IgD-negative memory B cell (primary cell): ENCODE data around the gene GPR26. TPM values are rescaled to one million over a fixed set of nuclear protein-coding genes. Genes with fewer than 3 reads are reported as not detected.
A peak's percentile ranks its signal among the peaks of the same experiment; 100 is the strongest.

Experiments
- H3K27ac Mint-ChIP-seq, 3 donors: one replicate each; pipeline ENCODE4 v1.8.0; 2020 to 2022; ENCODE audit warnings: mild to moderate bottlenecking in 3 of 3, mixed read lengths in 3 of 3, moderate library complexity in 1 of 3
- H3K27me3 Mint-ChIP-seq: one replicate; pipeline ENCODE4 v1.8.0; 2021; ENCODE audit warnings: mixed read lengths
- H3K36me3 Mint-ChIP-seq: one replicate; pipeline ENCODE4 v1.8.0; 2020; ENCODE audit warnings: mild to moderate bottlenecking, mixed read lengths
- H3K4me1 Mint-ChIP-seq, 3 donors: one replicate each; pipeline ENCODE4 v1.8.0; 2020 to 2022; ENCODE audit warnings: mixed read lengths in 3 of 3, mild to moderate bottlenecking in 1 of 3
- H3K4me3 Mint-ChIP-seq, 4 donors: one replicate each; pipeline ENCODE4 v1.8.0; 2020 to 2022; ENCODE audit warnings: mild to moderate bottlenecking in 4 of 4, mixed read lengths in 4 of 4, moderate library complexity in 3 of 4
- H3K9me3 Mint-ChIP-seq, 3 donors: one replicate each; pipeline ENCODE4 v1.8.0; 2020 to 2021; ENCODE audit warnings: mixed read lengths in 3 of 3, mild to moderate bottlenecking in 1 of 3
- polyA plus RNA-seq: library from polyadenylated mRNA; unstranded; fragments of 300-500 nt; fragmentation: Illumina TruSeq; gene quantifications from one replicate; pipeline ENCODE4 v1.2.3, GENCODE V29; 2021

GPR26 gene
- polyA plus RNA-seq, result not detected

- Mint-ChIP-seq H3K27ac (peak within 1 kb of the TSS in 1 of 3 donors; percentile 93), H3K27me3 (peaks cover 19% of the 10 kb centered on the region), H3K36me3 (no peaks in the 10 kb centered on the region), H3K4me3 (no peak within 1 kb of the TSS), H3K9me3 (peaks cover 1 to 6% (median 2%) of the 10 kb centered on the region in 3 donors), H3K4me1 (peaks cover 0 to 2% (median 0%) of the 10 kb centered on the region in 3 donors)
These were observed at the start of gene GPR26 for GRCh38 chr10:123666318-123667236. Gene GPR26, plus strand, starts transcription at chr10:123666355. Its CDS starts 53 bp downstream, at chr10:123666408.

- peaks cover 4% of the 10 kb centered on the region for H3K27me3 Mint-ChIP-seq
These were observed 47.9 kb upstream of the GPR26 start for GRCh38 chr10:123618224-123618623.

GRCh38 chr10:123619067-123619855 is 46.9 kb upstream of the GPR26 start:
- Mint-ChIP-seq H3K27ac (peak overlapping the region in 1 of 3 donors; percentile 59), H3K36me3 (no peaks in the 10 kb centered on the region), H3K4me1 (no peaks in the 10 kb centered on the region), H3K27me3 (peaks cover 3% of the 10 kb centered on the region), H3K9me3 (peaks cover 1 to 7% (median 2%) of the 10 kb centered on the region in 3 donors), H3K4me3 (no peak overlapping the region)

More at GRCh38 chr10:123618224-123618623, 47.9 kb upstream of the GPR26 start:
- no peaks in the 10 kb centered on the region for H3K4me1 Mint-ChIP-seq
- no peak overlapping the region for H3K27ac Mint-ChIP-seq
- H3K9me3 Mint-ChIP-seq, result peaks cover 1 to 7% (median 2%) of the 10 kb centered on the region in 3 donors
- no peaks in the 10 kb centered on the region for H3K36me3 Mint-ChIP-seq
- H3K4me3 Mint-ChIP-seq, result no peak overlapping the region

- Mint-ChIP-seq H3K27me3 (peaks cover 3% of the 10 kb centered on the region), H3K9me3 (peaks cover 1 to 7% (median 2%) of the 10 kb centered on the region in 3 donors), H3K4me1 (no peaks in the 10 kb centered on the region), H3K4me3 (no peak overlapping the region), H3K27ac (no peak overlapping the region), H3K36me3 (no peaks in the 10 kb centered on the region)
These were observed 45.5 kb upstream of the GPR26 start for GRCh38 chr10:123620621-123621020.

- Mint-ChIP-seq H3K27ac (no peak overlapping the region), H3K4me1 (no peaks in the 10 kb centered on the region), H3K9me3 (peaks cover 1 to 7% (median 2%) of the 10 kb centered on the region in 3 donors), H3K4me3 (no peak overlapping the region), H3K27me3 (peaks cover 3% of the 10 kb centered on the region), H3K36me3 (no peaks in the 10 kb centered on the region)
These were observed 44.7 kb upstream of the GPR26 start for GRCh38 chr10:123621492-123621891.

GRCh38 chr10:123621916-123622315 is 44.2 kb upstream of the GPR26 start:
- peaks cover 3% of the 10 kb centered on the region for H3K27me3 Mint-ChIP-seq
- H3K4me1 Mint-ChIP-seq, result no peaks in the 10 kb centered on the region
- no peak overlapping the region for H3K4me3 Mint-ChIP-seq
- peaks cover under 1 to 7% (median 1%) of the 10 kb centered on the region in 3 donors for H3K9me3 Mint-ChIP-seq
- H3K36me3 Mint-ChIP-seq, result no peaks in the 10 kb centered on the region
- no peak overlapping the region for H3K27ac Mint-ChIP-seq

GRCh38 chr10:123622381-123622780 is 43.8 kb upstream of the GPR26 start:
- H3K36me3 Mint-ChIP-seq, result no peaks in the 10 kb centered on the region
- H3K27me3 Mint-ChIP-seq, result peaks cover 3% of the 10 kb centered on the region

GRCh38 chr10:123624086-123624485 is 42.1 kb upstream of the GPR26 start:
- Mint-ChIP-seq H3K27ac (no peak overlapping the region), H3K36me3 (no peaks in the 10 kb centered on the region), H3K4me3 (no peak overlapping the region)

More at GRCh38 chr10:123622381-123622780, 43.8 kb upstream of the GPR26 start:
- Mint-ChIP-seq H3K9me3 (peaks cover 0 to 7% (median 1%) of the 10 kb centered on the region in 3 donors), H3K4me3 (no peak overlapping the region), H3K27ac (no peak overlapping the region), H3K4me1 (no peaks in the 10 kb centered on the region)

GRCh38 chr10:123633106-123633505 is 33.0 kb upstream of the GPR26 start:
- no peak overlapping the region for H3K4me3 Mint-ChIP-seq
- H3K27me3 Mint-ChIP-seq, result peaks cover 12% of the 10 kb centered on the region
- no peak overlapping the region for H3K27ac Mint-ChIP-seq
- no peaks in the 10 kb centered on the region for H3K4me1 Mint-ChIP-seq
- no peaks in the 10 kb centered on the region for H3K36me3 Mint-ChIP-seq
- H3K9me3 Mint-ChIP-seq, result no peaks in the 10 kb centered on the region

More at GRCh38 chr10:123624086-123624485, 42.1 kb upstream of the GPR26 start:
- H3K4me1 Mint-ChIP-seq, result no peaks in the 10 kb centered on the region
- peaks cover 0 to 7% (median 1%) of the 10 kb centered on the region in 3 donors for H3K9me3 Mint-ChIP-seq
- peaks cover 3% of the 10 kb centered on the region for H3K27me3 Mint-ChIP-seq

GRCh38 chr10:123633636-123634035 is 32.5 kb upstream of the GPR26 start:
- H3K4me3 Mint-ChIP-seq, result no peak overlapping the region
- no peaks in the 10 kb centered on the region for H3K4me1 Mint-ChIP-seq
- no peaks in the 10 kb centered on the region for H3K9me3 Mint-ChIP-seq
- no peaks in the 10 kb centered on the region for H3K36me3 Mint-ChIP-seq
- H3K27ac Mint-ChIP-seq, result no peak overlapping the region
- peaks cover 12% of the 10 kb centered on the region for H3K27me3 Mint-ChIP-seq

GRCh38 chr10:123634221-123634620 is 31.9 kb upstream of the GPR26 start:
- Mint-ChIP-seq H3K4me1 (no peaks in the 10 kb centered on the region), H3K4me3 (no peak overlapping the region), H3K36me3 (no peaks in the 10 kb centered on the region), H3K27me3 (peaks cover 12% of the 10 kb centered on the region), H3K9me3 (no peaks in the 10 kb centered on the region), H3K27ac (no peak overlapping the region)

GRCh38 chr10:123635131-123635530 is 31.0 kb upstream of the GPR26 start:
- no peaks in the 10 kb centered on the region for H3K4me1 Mint-ChIP-seq
- H3K4me3 Mint-ChIP-seq, result no peak overlapping the region
- no peak overlapping the region for H3K27ac Mint-ChIP-seq
- no peaks in the 10 kb centered on the region for H3K9me3 Mint-ChIP-seq
- peaks cover 12% of the 10 kb centered on the region for H3K27me3 Mint-ChIP-seq
- H3K36me3 Mint-ChIP-seq, result no peaks in the 10 kb centered on the region

- Mint-ChIP-seq H3K4me1 (no peaks in the 10 kb centered on the region), H3K27me3 (peaks cover 12% of the 10 kb centered on the region), H3K36me3 (no peaks in the 10 kb centered on the region)
These were observed 30.4 kb upstream of the GPR26 start for GRCh38 chr10:123635745-123636144.

GRCh38 chr10:123636598-123637325 is 29.4 kb upstream of the GPR26 start:
- H3K9me3 Mint-ChIP-seq, result no peaks in the 10 kb centered on the region
- no peaks in the 10 kb centered on the region for H3K36me3 Mint-ChIP-seq
- peak overlapping the region in 1 of 3 donors; percentile 47 for H3K27ac Mint-ChIP-seq
- peaks cover 12% of the 10 kb centered on the region for H3K27me3 Mint-ChIP-seq
- H3K4me1 Mint-ChIP-seq, result no peaks in the 10 kb centered on the region
- H3K4me3 Mint-ChIP-seq, result no peak overlapping the region

More at GRCh38 chr10:123635745-123636144, 30.4 kb upstream of the GPR26 start:
- Mint-ChIP-seq H3K27ac (no peak overlapping the region), H3K4me3 (no peak overlapping the region), H3K9me3 (no peaks in the 10 kb centered on the region)
